Middle frontal gyrus (tissue), 1 donor: ENCODE measurements around the gene LHX6.

Experiments
- DNase-seq: peaks from one replicate; pipeline ENCODE4 v3.0.0-alpha.2; 2015; ENCODE audit warnings: low spot score; ENCODE audit errors: extremely low spot score

The LHX6 gene

GRCh38 chr9:122192914-122193525 is 35.7 kb downstream of the LHX6 start:
- no peak for DNase-seq

- DNase-seq = no peak
Observed at GRCh38 chr9:122192261-122192875, 36.4 kb downstream of the LHX6 start.

DNA sequence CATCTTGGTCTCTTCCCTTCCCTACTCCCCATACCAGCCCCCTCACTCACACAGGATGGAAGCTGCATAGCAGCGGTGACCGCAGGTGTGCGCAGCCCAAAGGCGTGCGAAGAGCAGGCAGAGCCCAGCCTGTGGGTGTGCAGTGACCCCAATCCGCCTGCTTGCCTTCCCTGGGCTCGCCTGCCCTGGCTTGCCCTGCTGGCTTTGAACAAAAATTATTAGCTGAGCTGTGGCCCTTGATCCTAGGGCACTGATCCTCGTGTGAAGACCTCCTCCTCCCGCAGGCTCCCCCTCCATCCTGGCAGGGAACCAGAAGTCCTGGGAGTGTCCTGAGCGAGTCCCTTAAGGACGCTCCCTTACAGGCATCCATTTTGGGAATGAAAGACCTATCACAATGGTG is 37.2 kb downstream of the LHX6 start:
- no peak for DNase-seq

- no peak for DNase-seq
Observed at GRCh38 chr9:122190597-122191381, 38.0 kb downstream of the LHX6 start.

DNA sequence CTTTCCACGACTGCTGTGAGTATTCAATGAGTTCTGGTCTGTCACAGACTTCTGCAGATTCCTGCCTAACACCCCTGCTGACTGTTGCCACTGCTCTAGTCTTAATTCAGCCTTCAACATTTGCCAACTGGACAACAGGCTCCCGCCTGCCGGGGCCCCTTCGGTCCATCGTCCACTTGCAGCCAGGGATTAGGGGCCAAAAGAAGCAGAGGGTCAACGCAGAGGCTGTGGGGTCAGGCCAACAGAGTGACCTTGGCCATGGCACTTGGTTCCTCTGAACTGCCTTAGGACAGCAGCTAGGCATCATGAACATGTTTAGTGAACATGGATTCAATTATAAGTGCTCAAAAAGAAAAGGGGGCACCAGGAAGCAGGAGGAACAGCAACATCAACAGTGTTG is 40.4 kb downstream of the LHX6 start:
- DNase-seq = no peak

DNA sequence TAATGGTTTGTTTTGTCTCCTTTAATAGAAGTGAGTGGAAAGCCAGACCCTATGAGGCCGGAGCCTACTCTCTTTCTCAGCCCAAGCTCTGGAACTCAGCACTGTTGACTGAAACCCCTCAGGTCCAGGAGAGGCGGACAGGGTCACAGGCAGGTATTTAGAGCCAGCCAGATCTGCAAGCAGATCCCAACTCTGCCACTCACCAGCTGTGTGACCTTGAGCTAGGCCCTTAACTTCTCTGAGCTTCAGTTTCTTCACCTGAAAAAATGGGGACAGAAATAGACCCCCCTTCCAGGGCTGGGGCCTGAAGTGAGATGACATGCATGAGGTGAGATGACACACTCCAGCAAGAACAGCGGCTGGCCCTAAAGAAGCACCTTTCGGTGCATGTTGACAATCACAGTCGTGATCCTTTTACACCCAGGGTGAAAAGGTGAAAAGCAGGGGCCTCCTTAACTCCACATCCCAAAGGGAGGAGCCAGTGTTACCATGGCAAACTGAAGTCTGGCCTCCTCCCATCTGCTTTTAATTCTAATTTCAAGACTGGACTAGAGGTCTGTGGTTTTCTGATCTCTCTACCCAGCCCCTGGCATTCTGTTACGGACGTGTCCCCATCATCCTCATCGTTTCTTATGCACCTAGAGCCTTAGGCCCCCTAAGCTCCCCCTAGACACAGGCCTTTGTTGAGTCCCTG is 41.8 kb downstream of the LHX6 start:
- DNase-seq = no peak

DNA sequence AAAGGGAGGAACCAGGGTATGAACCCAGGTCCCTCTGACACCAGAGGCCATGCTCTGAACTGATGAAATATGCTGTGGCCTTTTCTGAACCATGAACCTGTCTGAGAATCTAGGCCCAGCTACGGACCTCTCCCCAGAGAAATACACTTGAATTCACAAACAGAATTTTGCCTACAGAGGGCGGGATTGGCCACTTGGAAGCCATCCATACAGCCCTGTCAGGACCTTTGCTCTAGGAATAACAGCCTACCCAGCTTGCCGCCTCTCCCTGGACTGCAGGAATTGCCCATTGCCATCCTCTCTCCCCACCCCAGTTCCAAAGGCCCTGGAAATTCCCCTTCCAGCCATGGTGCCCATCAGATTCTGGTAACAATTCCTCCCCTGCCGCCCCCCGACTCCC is 42.5 kb downstream of the LHX6 start:
- no peak for DNase-seq

- no peak for DNase-seq
Observed at GRCh38 chr9:122184551-122184950, 44.2 kb downstream of the LHX6 start.

DNA sequence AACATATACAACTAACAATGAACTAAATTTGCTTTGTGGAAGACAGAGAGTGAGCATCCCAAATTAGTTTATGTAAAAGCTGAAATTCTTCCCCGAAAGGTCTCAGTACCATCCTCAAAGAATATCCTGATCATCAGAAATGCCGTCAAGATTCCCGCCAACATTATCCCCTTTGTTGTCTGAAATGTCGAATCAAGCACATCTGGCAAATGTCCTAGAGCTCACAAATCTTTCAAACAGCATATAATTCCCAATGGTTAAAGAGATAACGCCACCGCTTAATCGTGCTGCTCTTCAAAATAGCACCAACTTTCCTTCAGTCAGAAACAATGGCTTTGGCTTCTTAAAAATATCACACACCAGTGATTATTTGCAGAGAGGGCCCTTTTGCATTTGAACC is 45.3 kb downstream of the LHX6 start:
- DNase-seq = no peak

DNA sequence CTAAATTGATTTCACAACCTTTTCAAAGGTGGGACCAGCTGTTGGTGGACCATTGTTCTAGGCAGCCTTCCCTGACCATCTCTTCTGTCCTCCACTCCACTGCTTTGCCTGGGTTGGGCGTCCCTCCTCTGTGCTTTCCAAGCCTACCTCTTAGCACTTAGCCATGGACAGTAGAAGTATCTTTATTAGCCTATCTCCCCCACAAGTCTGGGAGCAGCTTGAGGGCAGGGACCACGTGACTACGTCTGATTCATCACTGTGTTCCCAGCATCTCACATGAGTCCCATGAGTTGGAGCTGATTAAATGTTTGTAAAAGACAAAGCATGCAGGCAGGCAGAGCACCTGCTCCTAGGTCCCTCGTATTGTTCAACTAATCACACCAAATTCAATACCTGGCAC is 48.1 kb downstream of the LHX6 start:
- no peak for DNase-seq

DNA sequence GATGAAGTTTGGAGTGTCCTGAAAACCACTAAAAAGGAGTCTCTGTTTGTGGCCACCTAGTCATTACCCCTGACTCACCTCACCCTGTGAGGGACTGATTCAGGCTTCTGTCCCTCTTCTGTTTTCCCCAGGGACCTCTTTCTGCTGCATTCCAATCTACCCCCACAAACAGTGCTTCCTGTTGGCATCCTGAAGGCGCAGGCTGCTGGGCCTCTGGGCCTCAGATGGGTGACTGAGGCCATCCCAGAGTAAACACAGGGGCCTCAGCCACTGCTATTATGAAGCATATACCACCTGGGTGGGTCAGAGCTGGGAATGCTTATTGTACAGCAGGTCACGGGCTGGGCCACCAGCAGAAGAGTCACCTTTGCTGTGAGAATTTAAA is 49.1 kb downstream of the LHX6 start:
- no peak for DNase-seq

GRCh38 chr9:122179054-122179689 is 49.6 kb downstream of the LHX6 start:
- no peak for DNase-seq

DNA sequence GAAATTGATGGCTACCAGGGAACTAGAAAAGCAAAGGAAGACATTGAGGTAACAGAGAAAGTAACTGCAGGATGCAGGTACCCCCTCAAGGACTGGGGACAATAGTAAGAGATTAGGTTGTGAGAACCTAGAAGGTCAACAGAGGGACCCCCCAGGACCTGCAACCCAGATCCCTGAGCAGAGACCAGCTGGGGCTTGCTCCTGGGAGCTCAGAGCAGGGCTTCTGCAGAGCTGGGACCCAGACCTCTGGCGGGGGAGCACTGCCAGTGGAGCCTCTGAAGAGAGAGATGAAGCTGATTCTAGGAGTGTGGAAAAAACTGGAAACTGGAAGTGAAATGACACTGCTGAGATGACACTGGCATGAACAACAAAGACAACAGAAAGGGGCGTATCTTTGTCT is 51.8 kb downstream of the LHX6 start:
- DNase-seq = no peak

DNA sequence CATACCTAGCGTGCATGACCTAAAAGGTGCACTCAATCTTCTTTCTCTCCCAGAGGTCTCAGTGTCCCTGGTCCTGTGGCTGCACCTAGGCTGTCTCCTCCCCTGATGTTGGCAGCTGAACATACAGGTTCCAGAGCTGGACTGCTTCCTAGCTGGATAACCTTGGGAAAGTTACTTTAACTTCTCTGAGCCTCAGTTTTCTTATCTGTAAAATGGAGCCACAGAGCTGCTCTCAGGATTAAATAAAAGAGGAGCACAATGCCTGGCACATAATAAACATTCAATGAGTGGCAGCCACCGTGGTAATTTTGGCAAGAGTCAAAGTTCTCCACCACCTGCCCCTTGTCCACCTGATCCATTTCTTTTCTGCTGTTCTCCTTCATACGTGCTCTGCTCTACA is 55.1 kb downstream of the LHX6 start:
- no peak for DNase-seq

- no peak for DNase-seq
Observed at GRCh38 chr9:122172131-122172530, 56.6 kb downstream of the LHX6 start.

- no peak for DNase-seq
Observed at GRCh38 chr9:122168356-122168755, 60.4 kb downstream of the LHX6 start.

GRCh38 chr9:122164286-122164685 is 64.5 kb downstream of the LHX6 start:
- no peak for DNase-seq

GRCh38 chr9:122162415-122162814 is 66.3 kb downstream of the LHX6 start:
- no peak for DNase-seq

- no peak for DNase-seq
Observed at GRCh38 chr9:122159925-122160246, 68.9 kb downstream of the LHX6 start.

DNA sequence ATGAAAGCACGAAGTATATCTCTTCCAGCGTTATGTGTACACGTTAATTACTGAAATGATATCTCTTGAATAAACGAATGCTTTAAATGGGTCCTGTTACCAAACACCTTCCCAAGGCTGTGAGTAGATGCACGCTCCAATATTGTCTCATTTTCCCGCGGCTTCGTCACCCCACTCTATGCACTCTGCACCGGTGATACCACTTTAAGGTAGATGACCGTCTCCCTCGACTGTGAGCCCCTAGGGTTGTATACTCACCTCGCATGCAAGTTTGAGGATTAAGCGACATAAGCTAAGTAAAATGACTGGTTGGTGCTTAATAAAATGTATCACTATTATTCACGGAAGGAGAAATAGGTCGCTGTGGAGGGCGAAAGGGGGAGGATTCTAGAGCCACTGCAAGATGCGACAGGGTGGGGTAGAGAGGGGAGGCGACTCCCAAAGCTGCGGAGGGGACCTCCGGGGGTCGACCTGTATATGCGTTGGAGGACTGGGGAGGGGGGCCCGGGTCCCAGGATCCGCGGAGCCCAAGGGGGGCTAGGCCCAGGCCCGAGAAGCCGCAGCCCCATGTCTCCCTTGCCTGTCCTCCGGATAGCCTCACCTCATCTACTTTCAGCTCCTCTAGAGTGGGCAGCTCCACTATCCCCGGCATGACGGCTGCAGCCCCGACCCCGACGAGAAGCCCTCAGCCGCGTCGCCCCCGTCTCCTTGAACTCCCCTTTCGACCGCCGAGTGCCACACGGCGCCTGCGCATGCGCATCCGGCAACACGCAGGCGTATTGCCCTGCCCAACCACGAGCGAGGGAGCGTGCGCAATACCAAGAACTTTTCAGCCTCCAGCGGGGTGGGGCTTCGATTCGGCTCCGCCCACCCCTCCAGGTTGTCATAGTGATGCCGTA is 69.5 kb downstream of the LHX6 start, which contains the start of the genes MORN5 and NDUFA8:
TSS of gene MORN5 (plus strand) at position 883 of the 899 bp plus-strand sequence. CDS start 65 bp downstream, outside the sequence.
TSS of gene NDUFA8 (minus strand) at position 754 of the 899 bp plus-strand sequence. CDS start at position 652, 102 bp downstream.
- peak; percentile 85 for DNase-seq

DNA sequence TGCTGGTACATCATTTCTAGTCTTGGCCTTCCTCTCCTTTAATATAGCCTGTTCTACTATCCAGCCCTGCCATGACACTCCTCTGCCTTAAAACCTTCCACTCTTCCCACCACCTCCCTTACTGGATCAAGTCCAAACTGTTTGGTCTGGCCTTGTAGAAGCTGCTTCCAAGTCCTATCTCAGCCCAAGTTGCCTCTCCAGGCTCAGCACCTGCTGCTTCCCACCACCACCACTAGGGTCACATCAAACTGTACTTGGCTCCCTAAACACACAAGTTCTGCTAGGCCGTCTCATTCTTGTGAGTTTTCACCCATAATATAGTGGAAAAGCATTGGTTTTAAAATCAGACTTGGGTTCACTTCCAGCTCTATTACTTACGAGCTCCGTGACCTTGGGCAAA is 70.6 kb downstream of the LHX6 start:
- no peak for DNase-seq
